Spinal cord (tissue), 10 donors: Measurements from ENCODE around the gene PRR5. TPM values are rescaled to one million over a fixed set of nuclear protein-coding genes. Genes with fewer than 3 reads are reported as not detected.
"Not testable (repeated sequence)": the region's sequence is repeated elsewhere in the genome, so short reads cannot be mapped to it uniquely, and the experiment has no call there.

Experiments used
- DNase-seq, 6 donors: peaks; one replicate each; pipeline versions ENCODE4 v3.0.0 to v3.0.0-alpha.2; 2013 to 2015; ENCODE audit warnings: low spot score in 6 of 6, low read depth in 4 of 6
- H3K27ac ChIP-seq: one replicate; pipeline ENCODE4 v1.5.1; 2013; ENCODE audit warnings: low read depth, low read length, control low read depth
- H3K27me3 ChIP-seq: one replicate; pipeline ENCODE4 v1.6.1; 2013; ENCODE audit warnings: low read length; ENCODE audit not compliant: control insufficient read depth, insufficient read depth
- H3K36me3 ChIP-seq: one replicate; pipeline ENCODE4 v1.6.1; 2013; ENCODE audit warnings: low read length; ENCODE audit not compliant: control insufficient read depth, insufficient read depth
- H3K4me1 ChIP-seq: one replicate; pipeline ENCODE4 v1.6.1; 2013; ENCODE audit warnings: low read length; ENCODE audit not compliant: control insufficient read depth, insufficient read depth
- H3K4me3 ChIP-seq: one replicate; pipeline ENCODE4 v1.5.1; 2013; ENCODE audit warnings: low read depth, low read length, control low read depth
- H3K9me3 ChIP-seq: one replicate; pipeline ENCODE4 v1.6.1; 2013; ENCODE audit warnings: low read length; ENCODE audit not compliant: control insufficient read depth, insufficient read depth
- WGBS: methylation state at CpG from one replicate; pipeline ENCODE4 v1.1.5; 2013; ENCODE audit warnings: missing lambda C conversion rate; ENCODE audit not compliant: insufficient coverage; 5-methylcytosine and 5-hydroxymethylcytosine counted together
- polyA plus RNA-seq, 2 donors: library from polyadenylated mRNA; unstranded; fragments of 120-200 nt; gene quantifications; one replicate each; pipeline ENCODE4 v1.2.1, GENCODE V29; 2013; ENCODE audit not compliant: insufficient read length in 2 of 2
- total RNA-seq, 2 donors: library from RNA; depleted of rRNA in 1 of 2; stranded (reverse); fragments of 120-200 nt in 1 of 2; fragments of >200 nt in 1 of 2; gene quantifications; one replicate each; pipeline versions ENCODE4 v1.2.3 to v1.2.4, GENCODE V29; 2013 to 2014
- donor health status: healthy.

The PRR5 gene
- total and polyA plus RNA-seq, 4 donors: 12.1 to 35.2 (median 20.9) TPM

GRCh38 chr22:44737406-44738346, 35.7 kb downstream of the PRR5 start:
- no peak for DNase-seq
- H3K36me3 ChIP-seq: peaks cover 20% of the 10 kb centered on the region
- H3K9me3 ChIP-seq: no peaks in the 10 kb centered on the region
- WGBS: 67% methylated on average over 22 of the region's 32 CpGs
- H3K4me3 ChIP-seq: no peak overlapping the region
- H3K27me3 ChIP-seq: no peaks in the 10 kb centered on the region
- no peak overlapping the region for H3K27ac ChIP-seq
- peaks cover 8% of the 10 kb centered on the region for H3K4me1 ChIP-seq

GRCh38 chr22:44738347-44738715, 36.3 kb downstream of the PRR5 start:
- H3K27ac ChIP-seq: no peak overlapping the region
- no peak overlapping the region for H3K4me3 ChIP-seq
- peaks cover 15% of the 10 kb centered on the region for H3K36me3 ChIP-seq
- no peak for DNase-seq
- H3K9me3 ChIP-seq: no peaks in the 10 kb centered on the region
- H3K27me3 ChIP-seq: no peaks in the 10 kb centered on the region
- 75% methylated on average over 10 of the region's 14 CpGs for WGBS
- peaks cover 8% of the 10 kb centered on the region for H3K4me1 ChIP-seq

- H3K4me1 ChIP-seq: peaks cover 8% of the 10 kb centered on the region
- H3K27me3 ChIP-seq: no peaks in the 10 kb centered on the region
- H3K36me3 ChIP-seq: peaks cover 15% of the 10 kb centered on the region
- H3K27ac ChIP-seq: no peak overlapping the region
- WGBS: 90% methylated on average over 4 of the region's 5 CpGs
- H3K4me3 ChIP-seq: no peak overlapping the region
- DNase-seq: no peak
- no peaks in the 10 kb centered on the region for H3K9me3 ChIP-seq
Observed at GRCh38 chr22:44739024-44739423, 37.0 kb downstream of the PRR5 start.

DNA sequence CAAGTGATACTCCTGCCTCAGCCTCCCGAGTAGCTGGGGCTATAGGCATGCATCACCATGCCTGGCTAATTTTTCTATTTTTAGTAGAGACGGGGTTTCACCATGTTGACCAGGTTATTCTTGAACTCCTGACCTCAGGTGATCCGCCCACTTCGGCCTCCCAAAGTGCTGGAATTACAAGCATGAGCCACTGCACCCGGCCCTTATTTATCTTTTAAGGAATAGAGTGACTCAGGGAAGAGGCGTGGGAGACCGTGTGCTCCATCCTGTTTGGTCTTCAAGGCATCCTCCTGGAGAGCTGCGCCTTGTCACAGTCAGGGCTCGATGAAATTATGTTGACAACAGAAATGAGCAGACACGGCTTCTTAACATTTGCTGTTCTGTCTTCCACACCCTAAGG, 37.7 kb downstream of the PRR5 start:
- H3K4me3 ChIP-seq, H3K27me3 ChIP-seq: not testable (repeated sequence)
- peaks cover 11% of the 10 kb centered on the region for H3K36me3 ChIP-seq

GRCh38 chr22:44740307-44740706, 38.3 kb downstream of the PRR5 start:
- H3K9me3 ChIP-seq: no peaks in the 10 kb centered on the region
- H3K4me3 ChIP-seq: no peak overlapping the region
- H3K36me3 ChIP-seq: peaks cover 8% of the 10 kb centered on the region
- WGBS: 77% methylated on average over 10 of the region's 17 CpGs
- no peaks in the 10 kb centered on the region for H3K27me3 ChIP-seq
- no peak overlapping the region for H3K27ac ChIP-seq
- DNase-seq: no peak
- peaks cover 8% of the 10 kb centered on the region for H3K4me1 ChIP-seq

More for the DNA sequence above, 37.7 kb downstream of the PRR5 start:
- H3K27ac ChIP-seq, H3K9me3 ChIP-seq, DNase-seq, H3K4me1 ChIP-seq: not testable (repeated sequence)
- WGBS: 84% methylated on average over 7 of the region's 10 CpGs

DNA sequence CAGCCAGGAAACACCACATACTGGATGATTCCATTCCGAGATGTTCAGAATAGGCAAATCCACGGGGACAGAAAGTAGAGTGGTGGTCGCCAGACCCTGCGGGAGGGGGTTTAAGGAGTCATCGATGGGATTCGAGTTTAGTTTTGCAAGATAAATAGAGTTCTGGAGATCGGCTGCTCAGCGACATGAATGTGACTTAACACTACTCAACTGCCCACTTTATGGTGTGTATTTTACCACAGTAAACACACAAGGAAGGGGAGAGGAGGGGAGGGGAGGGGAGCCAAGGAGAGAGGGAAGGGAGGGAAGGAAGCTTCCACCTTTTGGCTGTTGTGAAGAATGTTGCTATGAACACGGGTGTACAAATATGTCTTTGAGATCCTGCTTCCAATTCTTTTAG, 39.9 kb downstream of the PRR5 start:
- Histone ChIP-seq H3K4me3 (no peak overlapping the region), H3K27ac (no peak overlapping the region), H3K36me3 (peaks cover 3% of the 10 kb centered on the region), H3K9me3 (no peaks in the 10 kb centered on the region), H3K27me3 (no peaks in the 10 kb centered on the region), H3K4me1 (peaks cover 9% of the 10 kb centered on the region)
- DNase-seq: no peak
- WGBS: 100% methylated on average over 4 of the region's 9 CpGs

GRCh38 chr22:44743247-44743646, 41.2 kb downstream of the PRR5 start:
- no peak for DNase-seq
- Histone ChIP-seq H3K36me3 (no peaks in the 10 kb centered on the region), H3K9me3 (no peaks in the 10 kb centered on the region), H3K4me3 (no peak overlapping the region), H3K4me1 (peaks cover 12% of the 10 kb centered on the region), H3K27ac (no peak overlapping the region), H3K27me3 (no peaks in the 10 kb centered on the region)
- WGBS: 92% methylated on average over 3 of the region's 11 CpGs

DNA sequence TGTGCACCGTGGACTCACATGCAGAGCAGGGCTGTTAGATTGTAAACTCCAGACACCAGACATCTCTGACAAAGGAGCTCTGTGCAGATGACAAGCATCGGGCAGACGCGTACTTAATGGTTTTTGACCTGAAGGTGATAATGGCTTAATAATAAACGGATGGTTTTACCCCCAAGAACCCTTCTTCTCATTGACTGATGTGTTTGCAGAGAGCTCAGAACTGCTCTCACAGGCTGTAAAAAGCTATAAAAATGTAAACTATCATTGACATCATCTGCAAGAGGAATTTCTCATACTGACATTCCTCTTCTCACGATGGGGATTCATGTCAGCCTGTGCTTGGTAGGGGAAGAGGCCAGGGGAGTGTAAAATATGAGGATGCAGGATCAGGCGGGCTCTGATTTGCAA, 41.8 kb downstream of the PRR5 start:
- Histone ChIP-seq H3K27me3 (no peaks in the 10 kb centered on the region), H3K27ac (no peak overlapping the region), H3K4me3 (no peak overlapping the region), H3K4me1 (peaks cover 12% of the 10 kb centered on the region), H3K9me3 (no peaks in the 10 kb centered on the region), H3K36me3 (no peaks in the 10 kb centered on the region)
- WGBS: 41% methylated on average over 2 of the region's 7 CpGs
- DNase-seq: peak in 1 of 6 donors; percentile 69

DNA sequence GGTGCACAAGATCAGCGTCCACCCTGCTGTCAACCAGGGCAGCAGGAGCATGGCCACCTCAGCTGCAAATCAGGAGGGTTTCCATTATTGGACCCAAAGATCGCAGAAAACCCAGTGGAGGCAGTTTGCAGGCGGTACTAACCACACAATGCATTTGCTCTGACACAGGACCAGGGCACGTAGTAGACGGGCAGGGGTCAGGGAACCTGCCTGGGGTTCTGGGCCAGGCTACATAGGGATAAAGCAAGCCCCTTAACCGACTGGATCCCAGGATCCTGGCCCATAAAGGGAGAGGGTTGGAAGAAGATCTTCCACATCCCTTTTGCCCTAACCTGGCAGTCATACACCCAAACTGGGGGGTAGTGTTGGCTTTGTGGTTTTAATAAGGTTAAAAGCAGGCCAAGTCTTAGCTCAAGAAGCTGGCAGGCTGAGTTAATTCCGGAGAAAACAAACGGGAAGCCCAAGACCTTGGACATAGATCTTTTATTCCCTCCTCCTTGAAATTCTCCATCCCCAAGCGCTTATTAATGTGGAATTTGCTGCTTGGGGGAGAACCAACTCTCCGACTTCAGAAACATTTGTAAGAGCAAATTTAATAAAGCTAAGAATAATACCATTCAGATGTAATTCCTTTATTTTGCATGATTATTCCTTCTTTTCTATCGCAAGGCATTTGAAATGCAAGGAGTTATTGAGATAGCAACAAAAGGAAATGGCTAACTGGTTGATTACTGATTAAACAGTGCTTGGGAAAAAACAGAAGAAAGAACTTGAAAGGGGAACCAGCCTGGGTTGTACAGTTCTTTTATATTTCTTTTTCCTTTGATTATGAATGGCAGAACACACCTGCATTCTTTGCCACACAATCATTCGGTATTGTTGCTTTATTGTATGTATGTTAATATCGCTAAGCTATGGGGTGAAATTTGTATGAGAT, 44.1 kb downstream of the PRR5 start:
- Histone ChIP-seq H3K27me3 (no peaks in the 10 kb centered on the region), H3K27ac (no peak overlapping the region), H3K4me3 (no peak overlapping the region), H3K4me1 (peaks cover 12% of the 10 kb centered on the region), H3K36me3 (no peaks in the 10 kb centered on the region), H3K9me3 (no peaks in the 10 kb centered on the region)
- 75% methylated on average over 5 of the region's 13 CpGs for WGBS
- DNase-seq: peak in 2 of 6 donors; percentile 35 to 41
